BLaER1 (cell line): ENCODE results near the gene USP33.
"Not testable (repeated sequence)": the region's sequence is repeated elsewhere in the genome, so short reads cannot be mapped to it uniquely, and the experiment has no call there.

Experiments
- H3K27ac ChIP-seq: shearing (Covaris generic); formaldehyde crosslinking; 2 replicates; pipeline ENCODE4 v1.8.1; 2022
- H3K27me3 ChIP-seq: shearing (Covaris generic); formaldehyde crosslinking; 2 replicates; pipeline ENCODE4 v1.8.1; 2022
- H3K36me3 ChIP-seq: shearing (Covaris generic); formaldehyde crosslinking; 2 replicates; pipeline ENCODE4 v1.8.1; 2022
- H3K4me1 ChIP-seq: shearing (Covaris generic); formaldehyde crosslinking; 2 replicates; pipeline ENCODE4 v1.8.1; 2022
- H3K4me2 ChIP-seq: shearing (Covaris generic); formaldehyde crosslinking; 2 replicates; pipeline ENCODE4 v1.8.1; 2022
- H3K4me3 ChIP-seq: shearing (Covaris generic); formaldehyde crosslinking; 2 replicates; pipeline ENCODE4 v1.8.1; 2022
- H3K9ac ChIP-seq: shearing (Covaris generic); formaldehyde crosslinking; 2 replicates; pipeline ENCODE4 v1.8.1; 2022
- H3K9me3 ChIP-seq: shearing (Covaris generic); formaldehyde crosslinking; 2 replicates; pipeline ENCODE4 v1.8.1; 2022
- H4K20me1 ChIP-seq: shearing (Covaris generic); formaldehyde crosslinking; 2 replicates; pipeline ENCODE4 v1.8.1; 2022
- Cebpa-rat ChIP-seq: shearing (Covaris generic); IDR thresholded peaks from 2 replicates; pipeline ENCODE4 v1.8.1; 2022

Gene USP33

DNA sequence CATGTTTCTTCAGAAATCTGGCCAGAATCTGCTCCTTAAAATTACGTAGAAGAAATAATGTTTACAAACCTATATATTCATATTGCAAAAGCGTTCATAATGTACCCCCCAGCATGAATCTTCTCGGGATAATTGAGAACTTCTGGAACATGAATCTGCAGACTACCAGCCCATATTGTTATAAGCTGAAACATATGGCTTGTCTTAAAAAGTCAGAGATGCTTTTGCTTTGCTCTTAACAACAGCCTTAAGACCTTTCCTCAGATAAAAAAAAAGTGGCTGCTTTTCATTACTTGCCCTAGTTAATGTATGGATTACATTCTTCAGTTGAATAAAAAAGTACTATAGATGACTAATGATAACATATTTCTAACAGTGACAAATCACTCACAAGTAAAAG, 62.2 kb downstream of the USP33 start:
- Histone ChIP-seq H3K36me3 (peaks cover 70% of the 10 kb centered on the region), H3K4me1 (no peaks in the 10 kb centered on the region), H3K9ac (no peak overlapping the region), H3K27ac (no peak overlapping the region), H3K27me3 (no peaks in the 10 kb centered on the region), H3K4me2 (no peak overlapping the region), H3K4me3 (no peak overlapping the region), H3K9me3 (no peaks in the 10 kb centered on the region), H4K20me1 (no peaks in the 10 kb centered on the region)
- no peak for TF ChIP-seq Cebpa-rat

DNA sequence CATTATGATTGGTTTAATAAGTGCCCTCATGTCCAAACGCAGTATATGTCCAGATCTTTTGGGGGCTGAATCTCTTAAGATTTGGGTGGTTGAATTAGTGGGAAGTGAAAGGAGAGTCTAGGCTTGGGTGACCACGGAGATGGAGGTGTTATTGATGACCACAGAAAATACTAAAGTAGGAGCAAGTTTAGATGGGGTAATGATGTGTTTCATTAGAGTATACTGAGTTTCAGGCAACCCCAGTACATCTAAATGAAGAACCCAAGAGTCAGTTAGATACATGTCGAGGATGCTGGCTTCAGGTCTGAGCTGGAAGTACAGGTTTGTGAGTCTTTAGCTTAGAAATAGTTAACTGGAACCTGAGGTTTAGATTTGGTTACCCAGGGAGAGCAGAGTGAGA, 70.7 kb downstream of the USP33 start:
- no peaks in the 10 kb centered on the region for H3K27me3 ChIP-seq
- TF ChIP-seq Cebpa-rat, result no peak
- no peak overlapping the region for H3K4me3 ChIP-seq
- H4K20me1 ChIP-seq, result no peaks in the 10 kb centered on the region
- peaks cover 38% of the 10 kb centered on the region for H3K36me3 ChIP-seq
- no peaks in the 10 kb centered on the region for H3K9me3 ChIP-seq
- H3K4me1 ChIP-seq, result peaks cover 9% of the 10 kb centered on the region
- no peak overlapping the region for H3K27ac ChIP-seq
- H3K4me2 ChIP-seq, result no peak overlapping the region
- H3K9ac ChIP-seq, result no peak overlapping the region

DNA sequence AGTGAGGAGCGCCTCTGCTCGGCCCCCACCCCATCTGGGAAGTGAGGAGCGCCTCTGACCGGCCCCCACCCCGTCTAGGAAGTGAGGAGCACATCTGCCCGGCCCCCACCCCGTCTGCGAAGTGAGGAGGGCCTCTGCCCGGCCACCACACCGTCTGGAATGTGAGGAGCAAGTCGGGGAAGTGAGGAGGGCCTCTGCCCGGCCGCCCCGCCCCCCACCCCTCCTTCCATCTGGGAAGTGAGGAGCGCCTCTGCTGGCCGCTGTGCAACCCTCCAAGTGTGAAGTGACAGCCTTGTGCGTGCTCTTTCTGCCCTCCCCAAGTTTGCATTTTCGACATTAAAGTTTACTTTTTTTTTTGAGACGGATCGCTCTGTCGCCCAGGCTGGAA, 72.1 kb downstream of the USP33 start:
- Histone ChIP-seq H3K27me3 (no peaks in the 10 kb centered on the region), H3K27ac (no peak overlapping the region), H3K4me1 (peaks cover 12% of the 10 kb centered on the region), H3K4me3 (no peak overlapping the region), H3K36me3 (peaks cover 23% of the 10 kb centered on the region), H3K9ac (no peak overlapping the region), H4K20me1 (no peaks in the 10 kb centered on the region), H3K4me2 (no peak overlapping the region), H3K9me3 (no peaks in the 10 kb centered on the region)
- TF ChIP-seq Cebpa-rat, result no peak

DNA sequence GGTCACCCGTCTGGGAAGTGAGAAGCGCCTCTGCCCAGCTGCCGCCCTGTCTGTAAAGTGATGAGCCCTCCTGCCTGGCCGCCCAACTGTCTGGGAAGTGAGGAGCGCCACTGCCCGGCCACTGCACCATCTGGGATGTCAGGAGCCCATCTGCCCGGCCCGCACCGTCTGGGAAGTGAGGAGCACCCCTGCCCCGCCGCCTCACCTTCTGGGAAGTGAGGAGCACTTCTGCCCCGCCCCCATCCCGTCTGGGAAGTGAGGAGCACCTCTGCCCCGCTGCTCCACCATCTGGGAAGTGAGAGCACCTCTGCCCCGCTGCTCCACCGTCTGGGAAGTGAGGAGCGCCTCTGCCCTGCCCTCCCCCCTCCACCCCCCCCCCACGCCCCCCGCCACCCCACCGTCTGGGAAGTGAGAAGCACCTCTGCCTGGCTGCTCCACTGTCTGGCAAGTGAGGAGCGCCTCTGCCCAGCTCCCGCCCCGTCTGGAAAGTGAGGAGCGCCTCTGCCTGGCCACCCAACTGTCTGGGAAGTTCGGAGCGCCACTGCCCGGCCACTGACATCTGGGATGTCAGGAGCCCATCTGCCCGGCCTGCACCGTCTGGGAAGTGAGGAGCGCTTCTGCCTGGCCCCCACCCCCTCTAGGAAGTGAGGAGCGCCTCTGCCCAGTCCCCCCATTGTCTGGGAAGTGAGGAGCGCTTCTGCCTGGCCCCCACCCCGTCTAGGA, 72.7 kb downstream of the USP33 start:
- H3K9me3 ChIP-seq, result no peaks in the 10 kb centered on the region
- 0 out of 2 replicates have a peak, but pooled peaks cover under 1% of the 10 kb centered on the region for H4K20me1 ChIP-seq
- no peak for TF ChIP-seq Cebpa-rat
- H3K27me3 ChIP-seq, result no peaks in the 10 kb centered on the region
- no peak overlapping the region for H3K4me2 ChIP-seq
- H3K4me1 ChIP-seq, result peaks cover 12% of the 10 kb centered on the region
- H3K27ac ChIP-seq, result no peak overlapping the region
- H3K4me3 ChIP-seq, result no peak overlapping the region
- peaks cover 18% of the 10 kb centered on the region for H3K36me3 ChIP-seq
- no peak overlapping the region for H3K9ac ChIP-seq

DNA sequence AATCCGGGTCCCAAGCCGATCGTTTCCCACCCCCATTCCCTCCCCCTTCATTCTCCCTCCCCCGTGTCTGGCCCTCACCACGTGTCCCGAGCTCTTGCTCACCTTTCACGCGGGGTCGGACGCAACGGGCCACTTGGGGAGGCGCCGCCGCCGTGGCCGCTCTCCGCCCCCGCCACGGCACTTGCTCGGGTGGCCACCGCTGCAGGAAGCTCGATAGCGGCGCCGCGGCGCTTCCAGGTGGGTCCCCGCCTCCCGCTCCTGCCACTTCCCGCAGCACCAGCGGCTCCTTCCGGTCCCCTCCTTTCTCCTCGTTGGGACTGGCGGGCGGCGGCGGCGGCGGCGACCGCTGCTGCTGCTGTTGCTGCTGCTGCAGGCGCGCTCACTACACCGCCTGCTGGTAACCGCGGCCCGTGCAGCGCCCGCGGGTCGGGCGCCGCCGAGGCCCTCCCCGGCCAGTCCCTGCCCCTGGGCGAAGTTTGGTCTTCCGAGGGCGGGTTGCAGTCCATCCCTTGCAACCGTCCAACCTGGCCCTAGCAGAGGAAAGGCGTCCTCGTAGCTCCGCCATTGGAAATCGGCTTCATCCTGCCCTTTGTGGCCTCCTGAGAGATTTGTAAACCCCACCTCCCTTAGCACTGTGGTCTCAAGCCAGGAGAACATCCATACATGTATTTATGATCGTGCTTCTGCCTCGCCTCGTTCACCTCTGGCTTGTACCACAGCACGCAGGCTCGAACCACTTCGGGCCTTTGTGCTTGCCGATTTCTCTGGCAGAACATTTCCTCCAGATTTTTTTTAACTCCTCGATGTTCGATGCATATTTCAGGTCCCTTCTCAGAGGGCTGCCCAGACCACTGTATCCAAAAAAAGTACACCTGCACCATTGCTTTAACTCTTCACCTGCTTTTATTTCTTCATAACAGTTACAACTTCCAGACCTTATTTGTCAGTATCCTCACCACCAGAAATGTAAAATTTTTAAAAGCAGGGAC, 76.2 kb downstream of the USP33 start:
- Histone ChIP-seq H3K36me3 (no peaks in the 10 kb centered on the region), H3K4me1 (peaks cover 29% of the 10 kb centered on the region), H4K20me1 (peaks cover 35% of the 10 kb centered on the region), H3K27ac (peak overlapping the region; percentile 97), H3K4me2 (peak overlapping the region; percentile 95), H3K4me3 (peak overlapping the region; percentile 82), H3K9me3 (no peaks in the 10 kb centered on the region), H3K9ac (peak overlapping the region; percentile 94), H3K27me3 (no peaks in the 10 kb centered on the region)
- no peak for TF ChIP-seq Cebpa-rat

DNA sequence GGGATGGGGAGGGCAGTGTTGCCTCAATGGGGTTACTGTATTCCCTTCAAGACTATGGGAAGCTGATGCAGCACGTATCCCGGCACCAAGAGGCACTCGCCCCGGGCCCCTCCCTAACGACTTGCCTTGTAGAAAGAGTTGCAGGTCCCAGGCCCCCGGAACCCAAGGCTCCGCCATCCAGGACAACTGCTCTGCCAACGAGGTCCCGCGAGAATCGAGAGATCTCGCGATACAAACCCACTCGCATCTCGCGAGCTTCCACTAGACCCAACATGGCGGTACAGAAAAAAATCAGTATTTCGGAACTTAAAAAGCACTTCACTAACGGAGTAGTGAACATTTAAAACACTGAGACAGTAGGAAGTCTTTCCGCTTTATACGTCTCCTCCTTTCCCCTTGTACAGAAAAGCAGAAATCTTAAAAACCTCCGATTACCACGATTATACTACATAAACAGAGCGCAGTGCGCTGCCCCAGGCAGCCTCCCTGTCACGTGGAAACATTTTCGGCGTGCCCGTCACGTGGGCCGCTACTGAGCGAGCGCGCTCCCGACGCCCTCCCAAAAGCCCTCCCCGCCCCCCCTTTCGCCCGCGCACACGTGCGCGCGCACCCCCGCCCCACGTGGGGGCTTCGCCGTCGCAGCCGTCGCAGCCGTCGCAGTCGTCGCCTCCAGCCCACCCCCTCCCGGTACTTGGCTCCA, 77.0 kb downstream of the USP33 start, which contains the start of gene ZZZ3:
ZZZ3 (minus strand) TSS at position 199 of the 700 bp plus-strand sequence. CDS start 49,304 bp downstream, outside the sequence.
- Histone ChIP-seq H3K27me3 (no peaks in the 10 kb centered on the region), H3K9ac (peak within 1 kb of the TSS; percentile 94), H3K9me3 (no peaks in the 10 kb centered on the region), H4K20me1 (peaks cover 44% of the 10 kb centered on the region), H3K36me3 (no peaks in the 10 kb centered on the region), H3K4me2 (peak within 1 kb of the TSS; percentile 95), H3K4me1 (peaks cover 29% of the 10 kb centered on the region), H3K4me3 (peak within 1 kb of the TSS; percentile 82), H3K27ac (peak within 1 kb of the TSS; percentile 97)
- TF ChIP-seq Cebpa-rat, result no peak

DNA sequence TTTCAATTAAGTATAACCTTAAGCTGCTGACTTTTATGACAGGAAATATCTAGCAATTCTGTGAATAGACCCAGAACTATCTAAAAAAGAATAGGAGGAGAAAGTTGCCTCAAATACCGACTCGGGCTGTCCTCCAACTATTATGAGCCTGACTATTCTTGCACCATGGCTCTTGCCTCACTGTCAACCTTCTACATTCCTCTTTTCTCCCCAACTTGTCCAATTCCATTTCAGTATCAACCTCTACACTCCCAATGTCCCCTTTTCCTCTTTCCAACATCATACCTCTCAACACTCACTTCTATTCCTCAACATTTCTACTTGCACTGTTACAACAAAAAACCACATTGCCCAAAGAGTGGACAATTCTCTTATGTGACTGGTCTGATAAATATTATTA, 79.5 kb downstream of the USP33 start:
- Histone ChIP-seq H3K27ac (no peak overlapping the region), H3K4me3 (no peak overlapping the region), H3K36me3 (peaks cover 8% of the 10 kb centered on the region), H3K4me1 (peaks cover 29% of the 10 kb centered on the region), H3K27me3 (no peaks in the 10 kb centered on the region), H3K4me2 (peak overlapping the region; percentile 39; the same call in 1 of the 2 replicates), H3K9ac (no peak overlapping the region), H3K9me3 (no peaks in the 10 kb centered on the region), H4K20me1 (peaks cover 68% of the 10 kb centered on the region)
- no peak for TF ChIP-seq Cebpa-rat

DNA sequence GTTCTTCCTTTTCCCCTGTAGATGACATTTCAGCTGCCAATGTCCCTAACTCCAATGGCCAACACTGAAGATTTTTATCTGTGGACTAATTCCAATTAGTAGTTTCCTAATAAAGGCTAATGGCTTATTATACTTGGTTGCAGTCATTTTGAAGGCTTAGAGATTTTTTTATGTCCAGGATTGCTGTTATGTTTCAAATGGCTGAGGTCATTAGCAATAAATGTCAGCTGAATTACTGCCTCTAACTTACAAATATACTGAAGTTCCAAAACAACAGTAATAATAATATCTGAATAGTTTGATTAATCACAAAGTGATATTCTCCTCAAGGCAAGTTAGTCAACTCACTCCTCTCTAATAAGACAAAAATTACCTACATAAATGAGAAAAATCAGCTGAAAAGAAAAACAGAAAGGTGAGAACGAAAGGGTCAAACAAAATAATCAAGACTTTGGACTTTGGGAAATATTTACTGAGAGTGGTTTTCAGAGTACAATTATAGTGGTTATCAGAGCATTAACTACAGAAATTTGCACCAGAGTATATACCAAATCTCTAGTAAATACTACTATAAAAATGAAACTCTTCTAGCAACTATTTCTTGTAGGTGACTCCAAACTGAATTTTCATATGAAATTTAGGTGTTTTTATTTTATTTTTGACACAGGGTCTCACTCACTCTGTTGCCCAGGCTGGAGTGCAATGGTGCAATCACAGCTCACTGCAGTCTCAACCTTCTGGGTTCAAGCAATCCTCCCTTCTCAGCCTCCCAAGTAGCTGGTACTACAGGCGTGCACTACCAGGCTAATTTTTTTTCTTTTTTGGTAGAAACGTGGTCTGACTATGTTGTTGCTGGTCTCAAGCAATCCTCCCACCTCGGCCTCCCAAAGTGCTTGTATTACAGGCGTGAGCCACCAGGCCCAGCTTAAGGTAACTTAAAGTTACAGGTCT, 80.7 kb downstream of the USP33 start:
- Histone ChIP-seq H3K9me3 (no peaks in the 10 kb centered on the region), H3K27ac (no peak overlapping the region), H3K4me1 (peaks cover 20% of the 10 kb centered on the region), H3K9ac (no peak overlapping the region), H3K4me2 (no peak overlapping the region), H3K27me3 (no peaks in the 10 kb centered on the region), H4K20me1 (peaks cover 80% of the 10 kb centered on the region), H3K36me3 (peaks cover 18% of the 10 kb centered on the region), H3K4me3 (no peak overlapping the region)
- TF ChIP-seq Cebpa-rat, result no peak

DNA sequence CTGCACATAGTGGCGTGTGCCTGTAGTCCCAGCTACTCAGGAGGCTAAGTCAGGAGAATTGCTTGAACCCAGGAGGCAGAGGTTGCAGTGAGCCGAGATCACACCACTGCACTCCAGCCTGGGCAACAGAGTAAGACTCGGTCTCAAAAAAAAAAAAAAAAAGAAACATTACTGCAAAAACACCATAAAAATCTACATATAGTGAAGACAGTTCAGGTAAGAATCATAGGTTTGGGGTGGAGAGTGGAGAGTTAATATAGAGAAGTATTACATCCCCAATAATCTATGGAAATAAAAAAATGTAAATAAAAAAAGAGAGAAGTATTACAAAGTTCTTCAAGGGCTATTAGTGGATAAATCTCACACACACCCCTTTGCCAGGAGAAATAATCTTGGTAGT, 84.8 kb downstream of the USP33 start:
- H3K36me3 ChIP-seq, result peaks cover 23% of the 10 kb centered on the region

More for the DNA sequence above, 84.8 kb downstream of the USP33 start:
- not testable (repeated sequence) for H3K27ac ChIP-seq, H3K9ac ChIP-seq, H3K27me3 ChIP-seq, H3K4me1 ChIP-seq, H3K9me3 ChIP-seq, H3K4me3 ChIP-seq, H3K4me2 ChIP-seq
- H4K20me1 ChIP-seq, result peaks cover 100% of the 10 kb centered on the region
